ENCODE measurements around the gene OPA3. TPM values are rescaled to one million over a fixed set of nuclear protein-coding genes. Genes with fewer than 3 reads are reported as not detected.
A peak's percentile ranks its signal among the peaks of the same experiment; 100 is the strongest.

The OPA3 gene
- total RNA-seq, 3 donors from 2014 or later, result 6.6 to 11.4 (median 7.2) TPM

GRCh38 chr19:45556835-45557234, 27.8 kb downstream of the OPA3 start:
- Histone ChIP-seq H3K4me3 (no peak overlapping the region), H3K36me3 (no peaks in the 10 kb centered on the region), H3K4me1 (no peaks in the 10 kb centered on the region), H3K9me3 (no peaks in the 10 kb centered on the region), H3K27ac (no peak overlapping the region), H3K27me3 (no peaks in the 10 kb centered on the region)
- no peak for TF ChIP-seq POLR2AphosphoS5 (IDR thresholded peaks at IDR 0.05)
- no peak for TF ChIP-seq CTCF (IDR thresholded peaks at IDR 0.05)
- no peak for TF ChIP-seq POLR2A (IDR thresholded peaks at IDR 0.05)
- DNase-seq (ENCODE audit: low spot score in 2 of 2), result no peak
- intact Hi-C loops (cut with DNase I; ENCODE audit: low total_unique reads), result no loop called here

GRCh38 chr19:45554481-45554880, 30.1 kb downstream of the OPA3 start:
- no peak for DNase-seq (ENCODE audit: low spot score in 2 of 2)
- Histone ChIP-seq H3K27me3 (no peaks in the 10 kb centered on the region), H3K4me3 (no peak overlapping the region), H3K4me1 (no peaks in the 10 kb centered on the region), H3K9me3 (no peaks in the 10 kb centered on the region), H3K27ac (no peak overlapping the region), H3K36me3 (no peaks in the 10 kb centered on the region)
- intact Hi-C loops (cut with DNase I; ENCODE audit: low total_unique reads), result no loop called here
- TF ChIP-seq POLR2AphosphoS5 (IDR thresholded peaks at IDR 0.05) (no peak), CTCF (IDR thresholded peaks at IDR 0.05) (no peak), POLR2A (IDR thresholded peaks at IDR 0.05) (no peak)

GRCh38 chr19:45553464-45553863, 31.1 kb downstream of the OPA3 start:
- Histone ChIP-seq H3K4me3 (peak overlapping the region in 2 of 3 donors; percentile 40 to 60), H3K27ac (peak overlapping the region in 1 of 2 donors; percentile 29), H3K36me3 (no peaks in the 10 kb centered on the region), H3K9me3 (no peaks in the 10 kb centered on the region), H3K27me3 (no peaks in the 10 kb centered on the region), H3K4me1 (no peaks in the 10 kb centered on the region)
- no peak for DNase-seq (ENCODE audit: low spot score in 2 of 2)
- TF ChIP-seq POLR2A (IDR thresholded peaks at IDR 0.05) (no peak), CTCF (IDR thresholded peaks at IDR 0.05) (peak in 1 of 3 donors; percentile 34)
- intact Hi-C loops (cut with DNase I; ENCODE audit: low total_unique reads), result no loop called here

- H3K27ac ChIP-seq, result peak overlapping the region; percentile 2 to 50
- H3K4me3 ChIP-seq, result no peak overlapping the region
- no peaks in the 10 kb centered on the region for H3K4me1 ChIP-seq
- intact Hi-C loops (cut with DNase I; ENCODE audit: low total_unique reads), result no loop called here
- H3K36me3 ChIP-seq, result no peaks in the 10 kb centered on the region
- no peaks in the 10 kb centered on the region for H3K27me3 ChIP-seq
- DNase-seq (ENCODE audit: low spot score in 2 of 2), result peak in 1 of 2 donors; percentile 56
- no peaks in the 10 kb centered on the region for H3K9me3 ChIP-seq
- no peak for TF ChIP-seq CTCF (IDR thresholded peaks at IDR 0.05)
- TF ChIP-seq POLR2AphosphoS5 (IDR thresholded peaks at IDR 0.05), result peak in 1 of 3 donors; percentile 20
Observed at GRCh38 chr19:45547965-45548609, 36.5 kb downstream of the OPA3 start.

GRCh38 chr19:45547211-45547770, 37.3 kb downstream of the OPA3 start:
- Histone ChIP-seq H3K9me3 (no peaks in the 10 kb centered on the region), H3K4me1 (no peaks in the 10 kb centered on the region), H3K27ac (peak overlapping the region in 1 of 2 donors; percentile 25), H3K36me3 (no peaks in the 10 kb centered on the region), H3K27me3 (no peaks in the 10 kb centered on the region), H3K4me3 (no peak overlapping the region)
- intact Hi-C loops (cut with DNase I; ENCODE audit: low total_unique reads), result no loop called here
- no peak for TF ChIP-seq POLR2AphosphoS5 (IDR thresholded peaks at IDR 0.05)
- TF ChIP-seq CTCF (IDR thresholded peaks at IDR 0.05), result no peak
- DNase-seq (ENCODE audit: low spot score in 2 of 2), result no peak
